ENCODE measurements around the gene MAPKAPK2. TPM values are rescaled to one million over a fixed set of nuclear protein-coding genes. Genes with fewer than 3 reads are reported as not detected.

MAPKAPK2 gene
- total RNA-seq, 2 experiments from 2014 or later = 14.5 to 39.9 TPM

- Histone ChIP-seq H3K4me1 (ENCODE audit: insufficient read depth, low read length, poor library complexity, severe bottlenecking) (peaks cover 29% of the 10 kb centered on the region), H3K4me3 (ENCODE audit: low read depth, low read length, poor library complexity, severe bottlenecking) (no peak within 1 kb of the TSS), H3K36me3 (ENCODE audit: insufficient read depth, low read length) (no peaks in the 10 kb centered on the region), H3K79me2 (ENCODE audit: insufficient read depth, low read depth, low read length) (no peaks in the 10 kb centered on the region), H2AFZ (ENCODE audit: low read length) (no peak within 1 kb of the TSS), H3K9me2 (ENCODE audit: insufficient read depth, low read length) (no peaks in the 10 kb centered on the region), H3K27ac (ENCODE audit: low read depth, low read length, poor library complexity, severe bottlenecking) (no peak within 1 kb of the TSS), H3K4me2 (ENCODE audit: low read length) (no peak within 1 kb of the TSS), H3K9me3 (ENCODE audit: low read length) (no peaks in the 10 kb centered on the region), H4K20me1 (ENCODE audit: insufficient read depth, low read length) (no peaks in the 10 kb centered on the region)
- TF ChIP-seq EZH2phosphoT487 (IDR thresholded peaks at IDR 0.05; ENCODE audit: borderline replicate concordance, low read depth, low read length) = no peak
- no peak for TF ChIP-seq CTCF (conservative IDR thresholded peaks at IDR 0.05; ENCODE audit: low read length)
- intact Hi-C loops (cut with micrococcal nuclease; ENCODE audit: unreplicated experiment) = no loop called here
- no TSS peak for BruUV-seq (replicated peaks)
- ChIA-PET CTCF (ENCODE audit: unreplicated experiment) (interaction anchor here (0.5 kb wide), 1 partner anchor 255 kb away, joined by 3 read pairs; no protein-coding TSS in a partner anchor), POLR2A (interaction anchor here (0.6 to 4.7 kb wide), 3 partner anchors 10 to 320 kb away, joined by 3 to 15 read pairs (median 3); no protein-coding TSS in a partner anchor)
- no peak for DNase-seq (ENCODE audit: low spot score)
These were observed 87.7 kb downstream of the MAPKAPK2 start, which contains the start of gene IL10 for GRCh38 chr1:206772243-206772937. Gene IL10 (minus strand): TSS chr1:206772494. CDS start chr1:206772435, 59 bp downstream.

GRCh38 chr1:206774093-206774492 is 89.4 kb downstream of the MAPKAPK2 start:
- POLR2A ChIA-PET = interaction anchor here (0.9 to 1.3 kb wide), 2 partner anchors 9 to 18 kb away, joined by 3 to 7 read pairs; no protein-coding TSS in a partner anchor
- Histone ChIP-seq H3K79me2 (ENCODE audit: insufficient read depth, low read depth, low read length) (no peaks in the 10 kb centered on the region), H3K9me2 (ENCODE audit: insufficient read depth, low read length) (no peaks in the 10 kb centered on the region), H3K36me3 (ENCODE audit: insufficient read depth, low read length) (no peaks in the 10 kb centered on the region), H3K4me2 (ENCODE audit: low read length) (no peak overlapping the region), H3K4me3 (ENCODE audit: low read depth, low read length, poor library complexity, severe bottlenecking) (no peak overlapping the region), H3K9me3 (ENCODE audit: low read length) (no peaks in the 10 kb centered on the region), H3K27ac (ENCODE audit: low read depth, low read length, poor library complexity, severe bottlenecking) (no peak overlapping the region), H4K20me1 (ENCODE audit: insufficient read depth, low read length) (no peaks in the 10 kb centered on the region), H2AFZ (ENCODE audit: low read length) (no peak overlapping the region), H3K4me1 (ENCODE audit: insufficient read depth, low read length, poor library complexity, severe bottlenecking) (peaks cover 36% of the 10 kb centered on the region)
- intact Hi-C loops (cut with micrococcal nuclease; ENCODE audit: unreplicated experiment) = no loop called here
- TF ChIP-seq CTCF (conservative IDR thresholded peaks at IDR 0.05; ENCODE audit: low read length) (no peak), EZH2phosphoT487 (IDR thresholded peaks at IDR 0.05; ENCODE audit: borderline replicate concordance, low read depth, low read length) (no peak)
- CTCF ChIA-PET (ENCODE audit: unreplicated experiment) = interaction anchor here (1.3 kb wide), 1 partner anchor 9 kb away, joined by 6 read pairs; no protein-coding TSS in a partner anchor
- no TSS peak for BruUV-seq (replicated peaks)
- no peak for DNase-seq (ENCODE audit: low spot score)

- POLR2A ChIA-PET = interaction anchor here (0.6 to 1.2 kb wide), 3 partner anchors 18 to 31 kb away, joined by 3 to 5 read pairs (median 4); no protein-coding TSS in a partner anchor
- Histone ChIP-seq H3K9me2 (ENCODE audit: insufficient read depth, low read length) (no peaks in the 10 kb centered on the region), H3K4me1 (ENCODE audit: insufficient read depth, low read length, poor library complexity, severe bottlenecking) (peaks cover 38% of the 10 kb centered on the region), H2AFZ (ENCODE audit: low read length) (no peak overlapping the region), H3K27ac (ENCODE audit: low read depth, low read length, poor library complexity, severe bottlenecking) (no peak overlapping the region), H3K4me2 (ENCODE audit: low read length) (no peak overlapping the region), H4K20me1 (ENCODE audit: insufficient read depth, low read length) (no peaks in the 10 kb centered on the region), H3K36me3 (ENCODE audit: insufficient read depth, low read length) (no peaks in the 10 kb centered on the region), H3K79me2 (ENCODE audit: insufficient read depth, low read depth, low read length) (no peaks in the 10 kb centered on the region), H3K9me3 (ENCODE audit: low read length) (no peaks in the 10 kb centered on the region), H3K4me3 (ENCODE audit: low read depth, low read length, poor library complexity, severe bottlenecking) (no peak overlapping the region)
- no TSS peak for BruUV-seq (replicated peaks)
- no peak for DNase-seq (ENCODE audit: low spot score)
- intact Hi-C loops (cut with micrococcal nuclease; ENCODE audit: unreplicated experiment) = no loop called here
- CTCF ChIA-PET (ENCODE audit: unreplicated experiment) = no interaction called here
- TF ChIP-seq EZH2phosphoT487 (IDR thresholded peaks at IDR 0.05; ENCODE audit: borderline replicate concordance, low read depth, low read length) = no peak
- no peak for TF ChIP-seq CTCF (conservative IDR thresholded peaks at IDR 0.05; ENCODE audit: low read length)
These were observed 91.5 kb downstream of the MAPKAPK2 start for GRCh38 chr1:206776229-206776628.

Measured in OCI-LY7 (cell line).